Activated naive CD4-positive, alpha-beta T cell treated with anti-CD3 and anti-CD28 coated beads, Interleukin-2, amount 50 U/mL, for 16 hours (primary cell): Measurements from ENCODE around the gene GRM2.

Experiments used
- DNase-seq: peaks from one replicate; pipeline ENCODE4 v3.0.0-alpha.2; 2020

The GRM2 gene

GRCh38 chr3:51706788-51707731 lies at the start of gene GRM2:
Gene GRM2 (plus strand): TSS chr3:51707068. CDS start chr3:51708984, 1,916 bp downstream.
- peak; percentile 33 for DNase-seq

- no peak for DNase-seq
These were observed 49.6 kb upstream of the GRM2 start for GRCh38 chr3:51657234-51657633.

DNA sequence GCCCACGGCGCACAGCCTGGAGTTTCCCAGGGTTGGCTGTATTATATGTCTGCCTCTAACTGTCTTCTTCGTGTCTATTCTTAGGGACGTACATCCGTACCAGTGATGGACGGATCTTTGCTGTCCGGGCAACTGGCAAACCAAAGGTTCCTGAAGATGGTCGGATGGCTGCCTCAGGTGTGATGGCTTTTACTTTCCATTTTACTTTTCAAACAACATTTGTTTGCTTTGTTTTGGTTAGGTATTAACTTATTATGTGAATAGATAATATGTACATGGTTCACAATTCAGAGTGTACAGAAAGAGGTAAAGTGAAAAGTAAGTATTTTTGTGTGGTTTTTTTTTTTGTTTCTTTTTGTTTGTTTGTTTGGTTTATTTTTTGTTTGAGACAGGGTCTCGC lies 46.9 kb upstream of the GRM2 start:
- DNase-seq, result no peak

DNA sequence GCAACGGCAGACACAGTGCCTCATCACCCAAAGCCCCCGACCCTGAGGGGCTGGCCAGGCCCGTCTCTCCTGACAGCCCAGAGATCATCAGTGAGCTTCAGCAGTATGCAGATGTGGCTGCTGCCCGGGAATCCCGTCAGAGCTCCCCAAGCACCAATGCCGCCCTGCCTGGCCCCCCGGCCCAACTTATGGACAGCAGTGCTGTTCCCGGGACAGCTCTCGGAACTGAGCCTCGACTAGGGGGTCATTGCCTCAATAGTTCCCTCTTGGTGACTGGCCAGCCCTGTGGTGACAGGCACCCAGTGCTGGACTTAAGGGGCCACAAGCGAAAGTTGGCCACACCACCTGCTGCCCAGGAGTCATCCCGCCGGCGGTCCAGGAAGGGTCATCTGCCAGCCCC lies 44.4 kb upstream of the GRM2 start:
- no peak for DNase-seq

GRCh38 chr3:51668756-51669155 lies 38.1 kb upstream of the GRM2 start:
- DNase-seq, result no peak

DNA sequence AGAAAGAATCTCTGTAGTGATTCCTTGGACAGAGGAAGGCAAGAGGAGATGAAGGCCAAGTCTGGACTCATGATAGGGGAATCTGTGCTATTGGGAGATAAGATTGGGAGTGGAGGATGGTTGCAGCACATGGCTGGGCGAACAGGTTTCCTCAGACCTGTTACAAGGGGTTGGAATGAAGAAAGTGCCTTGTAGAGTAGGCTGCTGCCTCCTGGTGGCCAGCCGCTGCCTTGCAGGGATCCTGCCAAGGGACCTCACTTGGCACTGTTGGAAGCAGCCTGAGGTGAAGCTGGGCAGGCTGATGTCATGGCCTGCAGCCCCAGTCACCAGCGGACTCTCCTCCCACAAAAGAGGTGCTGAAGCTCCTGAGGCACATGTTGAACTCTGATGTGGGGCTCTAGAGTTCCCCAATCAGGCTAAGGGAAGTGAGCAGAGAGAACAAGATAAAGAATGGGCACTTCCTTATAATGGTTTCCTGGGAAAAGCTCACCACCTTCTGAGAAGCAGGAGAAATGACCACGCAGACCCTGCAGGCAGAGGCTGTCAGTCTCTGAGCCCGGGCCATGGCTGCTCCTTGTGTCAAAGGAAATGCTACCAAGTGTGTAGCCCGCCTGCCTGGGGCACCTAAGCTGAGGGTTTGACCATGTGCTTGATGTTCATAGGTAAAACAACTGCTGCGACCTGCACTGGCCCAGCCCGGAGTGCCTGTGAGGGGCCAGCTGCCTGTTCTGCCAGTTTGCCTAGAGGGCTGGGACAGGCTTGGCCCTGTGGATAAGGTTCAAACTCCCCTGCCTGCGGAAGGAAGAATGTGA lies 37.4 kb upstream of the GRM2 start:
- DNase-seq, result peak; percentile 82

DNA sequence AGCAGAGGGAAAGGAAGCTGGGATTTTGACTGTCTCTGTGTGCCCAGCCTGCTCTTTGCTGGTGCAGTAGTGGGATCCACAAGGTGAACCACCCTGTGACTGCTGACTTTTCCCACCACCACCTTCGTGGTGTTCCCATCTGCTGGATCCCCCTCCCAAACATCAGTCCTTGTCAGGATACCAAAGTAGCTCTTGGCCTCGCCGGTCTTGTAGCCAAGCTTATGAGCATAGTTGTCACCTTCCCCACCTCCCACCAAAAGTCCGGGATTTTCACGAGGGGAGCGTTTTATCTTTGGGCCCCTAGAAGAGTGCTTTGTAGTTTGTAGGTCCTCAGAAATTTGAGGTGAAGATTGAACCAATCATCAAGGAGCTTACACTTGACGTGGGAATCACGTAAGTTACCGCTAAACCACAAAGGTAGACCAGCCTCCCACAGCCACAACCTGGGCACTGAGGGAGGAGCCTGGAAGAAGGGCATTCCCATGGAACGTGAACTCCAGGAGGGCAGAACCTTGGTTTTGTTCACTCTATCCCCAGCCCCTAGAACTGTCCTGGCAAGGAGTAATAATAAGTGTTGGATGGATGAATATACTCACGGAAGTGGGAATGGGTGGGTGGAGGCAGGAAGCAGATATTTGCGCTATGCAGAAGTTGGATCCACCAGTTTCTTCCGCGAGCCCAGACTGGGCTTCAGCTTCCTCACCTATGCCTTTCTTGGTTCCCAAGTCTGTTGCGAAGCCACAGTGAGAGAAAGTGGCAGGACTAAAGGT lies 36.6 kb upstream of the GRM2 start:
- DNase-seq, result no peak

DNA sequence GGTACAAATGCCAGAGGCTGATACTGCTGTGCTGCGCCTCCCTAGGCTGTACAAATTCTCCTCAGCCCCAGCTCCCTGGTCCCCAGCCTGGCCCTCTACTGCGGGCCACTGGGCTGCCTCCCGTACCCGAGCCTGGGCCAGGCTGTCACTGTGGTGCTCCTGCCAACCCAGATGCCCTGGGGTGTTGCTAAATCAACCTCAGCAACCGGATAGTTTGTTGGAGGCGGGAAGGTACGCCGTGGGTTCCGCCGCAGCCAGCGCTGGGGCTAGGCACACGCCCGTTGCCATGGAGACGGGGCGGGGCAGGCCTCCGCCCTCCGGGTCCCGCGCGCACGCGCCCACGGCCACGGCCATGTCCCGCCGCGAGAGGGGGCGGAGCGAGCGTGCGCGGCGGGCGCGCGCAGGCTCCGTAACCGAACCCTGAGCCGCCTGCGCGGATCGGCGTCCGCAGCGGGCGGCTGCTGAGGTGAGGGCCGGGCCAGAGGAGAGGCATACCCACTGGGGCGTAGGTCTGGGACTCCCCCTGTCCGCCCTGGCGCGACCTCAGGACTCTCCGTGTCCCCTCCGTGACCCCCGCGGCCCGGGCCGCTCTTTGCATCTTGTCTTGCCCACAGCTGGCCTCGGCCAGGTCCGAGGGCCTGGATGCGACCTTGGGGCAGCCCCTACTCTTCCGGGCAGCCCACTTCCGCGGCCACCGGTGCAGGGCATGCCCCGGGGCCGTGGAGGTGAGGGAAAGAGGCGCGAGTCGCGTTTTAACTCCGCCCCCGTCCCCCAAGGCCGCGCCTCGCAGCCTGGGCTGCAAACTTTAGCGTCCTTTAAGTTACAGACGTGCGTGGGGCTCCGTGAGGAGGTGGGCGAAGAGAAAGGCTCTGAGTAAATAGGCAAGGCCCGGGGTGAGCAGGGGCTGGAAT lies 35.8 kb upstream of the GRM2 start, which contains the start of gene TEX264:
Gene TEX264, plus strand, starts transcription at position 430 of the 911 bp plus-strand sequence. CDS start 3,053 bp downstream, outside the sequence.
- peak; percentile 92 for DNase-seq

- DNase-seq, result peak; percentile 61
These were observed 35.0 kb upstream of the GRM2 start for GRCh38 chr3:51671734-51672475.

GRCh38 chr3:51673181-51673801 lies 33.6 kb upstream of the GRM2 start:
- no peak for DNase-seq

GRCh38 chr3:51673802-51674654 lies 32.8 kb upstream of the GRM2 start:
- DNase-seq, result no peak

DNA sequence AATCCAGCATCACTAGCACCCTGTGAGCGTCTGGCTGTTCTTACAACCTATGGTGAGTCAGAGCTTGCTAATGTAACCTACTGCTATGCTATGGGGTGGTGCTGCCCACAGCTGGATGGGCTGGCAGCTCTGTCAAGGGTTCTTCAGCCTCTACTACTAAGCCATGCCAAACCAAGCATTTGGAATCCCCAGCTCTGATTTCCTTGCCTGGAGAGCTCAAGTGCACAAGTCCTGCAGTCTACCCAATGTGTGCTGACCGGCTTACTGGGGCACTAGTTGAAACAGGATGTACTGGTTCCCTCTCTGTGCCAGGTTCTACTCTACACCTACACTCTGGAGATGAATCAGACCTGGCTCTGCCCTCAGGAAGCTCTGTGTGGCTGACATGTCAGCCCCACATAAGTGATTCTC lies 31.7 kb upstream of the GRM2 start:
- peak; percentile 35 for DNase-seq

GRCh38 chr3:51676102-51676640 lies 30.7 kb upstream of the GRM2 start:
- DNase-seq, result no peak

GRCh38 chr3:51677358-51677757 lies 29.5 kb upstream of the GRM2 start:
- peak; percentile 4 for DNase-seq

DNA sequence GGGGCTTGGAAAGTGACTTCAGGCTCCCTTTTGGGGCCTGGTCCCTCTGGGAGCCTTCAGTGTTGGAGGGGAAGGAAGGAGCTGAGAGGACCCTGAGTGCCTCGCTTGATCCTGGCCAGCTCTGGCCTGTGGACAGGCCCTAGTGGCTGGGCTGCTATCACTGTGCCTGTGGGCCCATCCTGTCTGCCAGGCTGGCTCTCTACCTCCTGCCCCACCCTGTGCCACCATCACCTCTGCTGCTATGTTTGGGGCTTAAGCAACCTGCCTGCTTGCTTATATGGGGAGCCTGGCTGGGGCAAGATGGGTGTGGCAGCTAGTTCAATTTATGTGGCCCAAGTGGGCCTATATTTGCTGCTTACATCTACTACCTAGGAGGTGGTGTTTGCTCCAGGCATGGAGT lies 28.7 kb upstream of the GRM2 start:
- no peak for DNase-seq

DNA sequence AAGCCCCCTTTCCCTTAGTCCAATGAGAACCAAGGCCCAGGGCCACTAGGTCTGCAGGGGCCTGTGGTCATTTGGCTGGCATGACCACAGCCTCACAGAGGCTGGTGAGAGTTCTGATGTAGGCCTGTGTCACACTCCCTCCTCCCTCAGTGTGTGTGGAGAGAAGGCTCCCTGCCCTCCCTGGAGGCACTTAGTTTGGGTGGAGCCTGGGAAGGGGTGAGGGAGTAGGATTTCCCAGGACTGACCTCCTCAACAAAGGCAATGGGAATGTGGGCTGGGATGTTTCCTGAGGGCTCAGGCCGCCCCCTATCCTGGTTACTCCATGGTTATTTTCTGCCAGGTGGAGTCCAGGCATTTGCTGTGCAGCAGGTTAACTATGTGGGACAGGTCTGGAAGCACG lies 28.2 kb upstream of the GRM2 start:
- no peak for DNase-seq

DNA sequence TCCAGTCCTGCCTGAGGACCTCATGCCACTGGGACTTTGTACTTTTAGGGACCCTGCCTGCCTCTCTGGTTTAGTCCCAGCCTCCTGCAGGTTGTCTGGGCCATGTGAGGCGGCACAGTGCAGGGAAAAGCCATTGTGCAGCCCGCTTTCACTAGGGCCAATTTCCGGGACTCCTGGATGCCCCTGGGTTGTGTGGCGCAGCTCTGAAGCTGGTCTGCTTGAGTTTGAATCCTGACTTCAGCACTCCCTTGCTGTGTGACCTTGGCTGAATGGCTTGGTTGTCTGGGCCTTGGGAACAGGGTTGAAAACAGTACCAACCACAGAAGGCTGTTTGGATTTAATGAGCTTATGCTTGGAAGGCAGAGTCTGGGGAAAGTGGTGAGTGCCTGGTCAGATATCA lies 27.6 kb upstream of the GRM2 start:
- no peak for DNase-seq

DNA sequence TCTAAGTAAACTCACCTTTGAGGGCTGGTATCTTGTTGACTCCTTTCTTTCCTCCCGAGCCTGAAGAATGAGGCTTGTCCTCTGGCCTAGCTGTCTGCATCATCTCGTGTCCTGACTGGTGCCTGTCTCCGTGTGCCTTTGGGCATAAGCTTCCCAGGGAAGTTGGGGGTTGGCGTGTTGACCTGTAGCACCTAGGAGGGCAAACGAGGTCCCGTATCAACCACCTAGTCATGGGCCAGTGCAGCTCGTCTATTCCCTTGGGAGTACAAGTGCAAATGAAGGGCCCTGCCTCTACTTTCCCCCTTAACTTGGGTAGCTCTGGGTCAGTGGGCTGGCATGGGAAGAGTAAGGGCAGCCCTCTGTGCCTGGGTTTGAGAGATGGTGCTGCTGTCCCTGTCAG lies 27.1 kb upstream of the GRM2 start:
- no peak for DNase-seq

GRCh38 chr3:51680196-51680595 lies 26.7 kb upstream of the GRM2 start:
- no peak for DNase-seq
